Measurements from ENCODE around the gene ZNF683.
"Not testable (repeated sequence)": the region's sequence is repeated elsewhere in the genome, so short reads cannot be mapped to it uniquely, and the experiment has no call there.

Gene ZNF683

DNA sequence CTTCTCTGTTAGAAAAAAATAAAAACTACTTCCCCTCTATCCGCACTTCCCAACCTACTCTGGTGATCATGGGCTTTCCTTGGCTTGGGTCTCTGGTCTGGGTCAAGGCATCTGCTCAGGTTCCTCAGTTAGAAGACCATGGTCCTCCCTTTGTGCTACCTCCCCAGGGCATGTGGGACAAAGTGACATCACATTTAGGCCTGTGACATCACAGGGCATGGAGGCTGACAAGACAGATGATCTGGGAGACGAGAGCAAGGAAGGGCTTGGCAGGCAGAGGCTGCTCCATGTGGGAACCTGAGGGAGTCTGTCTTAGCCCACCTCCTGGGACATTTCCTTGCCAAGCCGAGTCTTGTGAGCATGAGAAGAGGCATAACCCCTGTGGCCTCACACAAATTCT is at the start of gene ZNF683:
Gene ZNF683 (minus strand): TSS at position 140 of the 400 bp plus-strand sequence. CDS start 4,179 bp downstream, outside the sequence.
- H3K27me3 Mint-ChIP-seq, H3K9me3 Mint-ChIP-seq, H3K36me3 Mint-ChIP-seq: not testable (repeated sequence)
- H3K4me3 Mint-ChIP-seq, result peak within 1 kb of the TSS; percentile 75
- H3K27ac Mint-ChIP-seq, result peak within 1 kb of the TSS; percentile 89
- H3K4me1 Mint-ChIP-seq, result peaks cover 78% of the 10 kb centered on the region

DNA sequence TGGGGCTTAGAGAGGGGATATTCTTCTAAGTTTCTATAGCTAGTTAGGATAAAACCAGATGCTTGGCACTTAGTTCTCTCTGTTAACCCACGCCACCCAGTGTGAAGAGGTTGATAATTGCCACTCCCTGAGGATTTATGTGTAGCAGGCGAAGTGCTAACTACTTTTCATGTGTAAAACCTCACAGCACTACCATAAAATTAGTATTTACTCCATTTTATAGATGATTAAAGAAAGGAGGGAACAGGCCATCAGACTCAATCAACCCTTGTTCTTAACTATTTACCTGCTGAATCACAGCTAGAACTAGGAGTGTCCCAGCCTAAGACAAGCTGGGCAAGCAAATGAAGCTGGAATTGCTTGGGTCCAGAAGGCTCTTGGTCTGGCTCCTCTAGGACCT is 46.9 kb upstream of the ZNF683 start:
- peaks cover 4% of the 10 kb centered on the region for H3K27me3 Mint-ChIP-seq
- no peaks in the 10 kb centered on the region for H3K4me1 Mint-ChIP-seq
- no peak overlapping the region for H3K4me3 Mint-ChIP-seq
- no peak overlapping the region for H3K27ac Mint-ChIP-seq
- H3K9me3 Mint-ChIP-seq, result no peaks in the 10 kb centered on the region
- H3K36me3 Mint-ChIP-seq, result no peaks in the 10 kb centered on the region

DNA sequence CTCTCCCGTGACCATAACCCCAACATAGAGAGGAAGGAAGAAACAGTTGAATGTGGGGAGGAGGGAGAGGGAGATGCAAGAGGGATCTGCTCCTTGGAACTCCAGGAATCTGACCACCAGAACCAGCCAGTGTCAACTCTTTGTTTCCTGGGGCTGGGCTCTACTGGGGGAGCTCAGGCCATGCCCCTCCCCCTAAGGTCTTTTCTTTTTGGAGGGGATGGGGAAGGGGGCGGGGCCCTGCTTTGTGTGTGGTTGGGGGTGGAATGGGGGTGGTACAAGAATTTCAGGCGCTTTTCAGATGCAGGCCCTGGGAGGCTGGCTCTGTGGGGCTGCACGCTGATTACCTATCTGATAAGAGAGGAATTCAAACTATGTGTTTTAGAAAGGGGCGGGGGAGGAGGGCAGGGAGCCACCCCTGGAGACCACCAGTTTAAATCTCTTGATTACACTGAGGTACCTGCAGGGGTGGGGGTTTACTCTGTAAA is 46.4 kb upstream of the ZNF683 start:
- H3K27ac Mint-ChIP-seq, result no peak overlapping the region
- peaks cover 6% of the 10 kb centered on the region for H3K27me3 Mint-ChIP-seq
- H3K4me3 Mint-ChIP-seq, result no peak overlapping the region
- no peaks in the 10 kb centered on the region for H3K9me3 Mint-ChIP-seq
- no peaks in the 10 kb centered on the region for H3K36me3 Mint-ChIP-seq
- no peaks in the 10 kb centered on the region for H3K4me1 Mint-ChIP-seq

GRCh38 chr1:26417111-26417759 is 44.7 kb upstream of the ZNF683 start:
- Mint-ChIP-seq H3K27me3 (peaks cover 12% of the 10 kb centered on the region), H3K36me3 (no peaks in the 10 kb centered on the region), H3K27ac (no peak overlapping the region), H3K4me3 (no peak overlapping the region), H3K9me3 (no peaks in the 10 kb centered on the region), H3K4me1 (no peaks in the 10 kb centered on the region)

GRCh38 chr1:26413031-26413430 is 40.5 kb upstream of the ZNF683 start:
- no peaks in the 10 kb centered on the region for H3K9me3 Mint-ChIP-seq
- peaks cover 25% of the 10 kb centered on the region for H3K4me1 Mint-ChIP-seq
- H3K36me3 Mint-ChIP-seq, result no peaks in the 10 kb centered on the region
- H3K27me3 Mint-ChIP-seq, result peaks cover 31% of the 10 kb centered on the region
- H3K27ac Mint-ChIP-seq, result no peak overlapping the region
- no peak overlapping the region for H3K4me3 Mint-ChIP-seq

GRCh38 chr1:26412180-26412840 is 39.8 kb upstream of the ZNF683 start:
- peak overlapping the region; percentile 2 for H3K27ac Mint-ChIP-seq
- H3K9me3 Mint-ChIP-seq, result no peaks in the 10 kb centered on the region
- no peaks in the 10 kb centered on the region for H3K36me3 Mint-ChIP-seq
- peaks cover 25% of the 10 kb centered on the region for H3K4me1 Mint-ChIP-seq
- peaks cover 31% of the 10 kb centered on the region for H3K27me3 Mint-ChIP-seq
- no peak overlapping the region for H3K4me3 Mint-ChIP-seq

- Mint-ChIP-seq H3K36me3 (no peaks in the 10 kb centered on the region), H3K27ac (no peak overlapping the region), H3K4me3 (no peak overlapping the region), H3K4me1 (peaks cover 25% of the 10 kb centered on the region), H3K9me3 (no peaks in the 10 kb centered on the region), H3K27me3 (peaks cover 31% of the 10 kb centered on the region)
Measured at GRCh38 chr1:26411624-26412074, 39.1 kb upstream of the ZNF683 start.

GRCh38 chr1:26410706-26411623 is 38.4 kb upstream of the ZNF683 start, which contains the start of gene LIN28A:
Gene LIN28A (plus strand): TSS chr1:26410817. CDS start chr1:26410892, 75 bp downstream.
- Mint-ChIP-seq H3K27ac (peak within 1 kb of the TSS; percentile 30), H3K4me3 (peak within 1 kb of the TSS; percentile 1), H3K9me3 (no peaks in the 10 kb centered on the region), H3K36me3 (no peaks in the 10 kb centered on the region), H3K4me1 (peaks cover 25% of the 10 kb centered on the region), H3K27me3 (peaks cover 31% of the 10 kb centered on the region)

DNA sequence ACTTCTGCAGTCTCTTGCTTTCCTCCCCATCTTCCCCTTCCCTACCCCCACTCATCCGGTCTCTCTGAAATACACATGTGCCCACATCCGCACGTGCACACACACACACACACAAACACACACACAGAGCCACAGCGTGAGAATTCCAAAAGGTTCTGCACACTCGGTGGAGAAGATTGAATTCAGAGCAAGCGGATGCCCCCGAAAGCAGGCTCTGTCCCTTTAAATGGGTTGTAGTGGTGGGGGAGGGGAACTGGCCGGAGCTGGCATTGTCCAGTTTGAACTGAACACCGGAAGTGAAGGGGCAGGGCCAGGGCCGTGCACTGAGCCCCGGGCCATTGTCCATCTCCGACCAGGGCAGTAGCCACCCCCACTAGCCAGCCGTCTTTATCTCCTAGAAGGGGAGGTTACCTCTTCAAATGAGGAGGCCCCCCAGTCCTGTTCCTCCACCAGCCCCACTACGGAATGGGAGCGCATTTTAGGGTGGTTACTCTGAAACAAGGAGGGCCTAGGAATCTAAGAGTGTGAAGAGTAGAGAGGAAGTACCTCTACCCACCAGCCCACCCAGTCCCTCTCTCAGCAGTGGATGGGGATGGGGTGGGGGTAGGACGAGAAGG is 36.7 kb upstream of the ZNF683 start:
- peaks cover 29% of the 10 kb centered on the region for H3K27me3 Mint-ChIP-seq
- H3K4me3 Mint-ChIP-seq, result peak overlapping the region; percentile 60
- peak overlapping the region; percentile 86 for H3K27ac Mint-ChIP-seq

DNA sequence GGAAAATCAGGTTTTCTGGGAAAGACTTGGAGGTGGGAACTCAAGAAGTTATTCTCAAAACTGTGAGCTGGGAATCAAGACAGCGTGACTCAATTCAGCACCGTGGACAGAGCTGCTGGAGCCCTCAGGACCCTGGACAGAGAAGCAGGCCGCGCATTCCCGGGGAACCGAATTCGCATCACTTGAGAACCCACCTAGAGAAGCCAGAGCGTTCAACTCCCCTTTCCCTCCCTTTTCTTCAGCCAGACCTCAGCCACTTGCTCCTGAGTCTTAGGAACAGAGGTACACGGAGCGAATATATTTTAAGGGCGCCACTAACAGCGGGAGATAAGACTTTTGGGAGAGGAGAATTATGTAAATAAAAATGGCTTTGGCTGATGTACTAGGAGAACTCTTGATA is 36.1 kb upstream of the ZNF683 start:
- Mint-ChIP-seq H3K4me3 (peak overlapping the region; percentile 60), H3K27me3 (peaks cover 31% of the 10 kb centered on the region), H3K9me3 (no peaks in the 10 kb centered on the region)

More for the DNA sequence above, 36.7 kb upstream of the ZNF683 start:
- H3K36me3 Mint-ChIP-seq, result no peaks in the 10 kb centered on the region
- peaks cover 25% of the 10 kb centered on the region for H3K4me1 Mint-ChIP-seq
- no peaks in the 10 kb centered on the region for H3K9me3 Mint-ChIP-seq

DNA sequence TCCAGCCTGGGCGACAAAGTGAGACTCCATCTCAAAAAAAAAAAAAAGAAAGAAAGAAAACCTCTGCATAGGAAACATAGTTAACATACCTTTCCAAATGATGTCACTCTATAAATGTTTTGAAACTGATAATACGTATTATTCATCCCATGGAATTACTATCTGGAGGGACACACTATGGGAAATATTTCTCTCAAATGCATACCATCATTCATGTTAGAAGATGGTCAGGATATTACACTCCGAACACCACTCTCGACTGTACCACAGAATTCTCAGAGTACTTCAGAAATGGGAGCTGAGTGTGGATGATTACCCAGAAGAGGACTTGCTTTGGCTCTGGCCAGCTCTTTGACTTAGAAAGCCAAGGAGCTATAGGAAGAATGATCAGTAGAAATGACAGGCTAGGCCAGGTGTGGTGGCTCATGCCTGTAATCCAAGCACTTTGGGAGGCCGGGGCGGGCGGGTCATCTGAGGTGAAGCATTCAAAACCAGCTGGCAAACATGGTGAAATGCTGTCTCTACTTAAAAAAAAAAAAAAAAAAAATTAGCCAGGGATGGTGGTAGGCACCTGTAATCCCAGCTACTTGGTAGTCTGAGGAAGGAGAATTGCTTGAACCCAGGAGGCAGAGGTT is 32.8 kb upstream of the ZNF683 start:
- H3K4me1 Mint-ChIP-seq, result peaks cover 16% of the 10 kb centered on the region
- no peak overlapping the region for H3K4me3 Mint-ChIP-seq
- H3K9me3 Mint-ChIP-seq, result no peaks in the 10 kb centered on the region
- peak overlapping the region; percentile 12 for H3K27ac Mint-ChIP-seq
- H3K27me3 Mint-ChIP-seq, result peaks cover 13% of the 10 kb centered on the region
- no peaks in the 10 kb centered on the region for H3K36me3 Mint-ChIP-seq

More for the DNA sequence above, 36.1 kb upstream of the ZNF683 start:
- peaks cover 25% of the 10 kb centered on the region for H3K4me1 Mint-ChIP-seq
- no peaks in the 10 kb centered on the region for H3K36me3 Mint-ChIP-seq
- no peak overlapping the region for H3K27ac Mint-ChIP-seq

DNA sequence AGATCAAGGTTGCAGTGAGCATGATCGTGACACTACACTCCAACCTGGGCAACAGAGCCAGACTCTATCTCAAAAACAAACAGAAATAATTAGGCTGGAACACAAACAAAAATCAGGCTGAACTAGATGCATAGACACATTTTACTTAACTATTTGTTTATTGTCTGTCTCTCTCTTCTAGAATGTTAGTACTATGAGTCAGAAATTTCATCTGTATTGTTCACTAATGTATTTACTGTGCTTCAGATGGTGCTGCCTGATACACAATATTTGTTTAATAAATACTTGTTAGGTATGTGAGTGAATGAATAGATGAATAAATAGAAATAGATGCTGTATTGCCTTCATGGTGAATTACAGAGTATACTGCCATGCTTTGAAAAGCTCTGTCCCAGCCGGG is 32.1 kb upstream of the ZNF683 start:
- H3K9me3 Mint-ChIP-seq, result no peaks in the 10 kb centered on the region
- H3K4me3 Mint-ChIP-seq, result no peak overlapping the region
- no peaks in the 10 kb centered on the region for H3K36me3 Mint-ChIP-seq
- H3K27ac Mint-ChIP-seq, result no peak overlapping the region
- H3K27me3 Mint-ChIP-seq, result peaks cover 11% of the 10 kb centered on the region
- peaks cover 13% of the 10 kb centered on the region for H3K4me1 Mint-ChIP-seq

DNA sequence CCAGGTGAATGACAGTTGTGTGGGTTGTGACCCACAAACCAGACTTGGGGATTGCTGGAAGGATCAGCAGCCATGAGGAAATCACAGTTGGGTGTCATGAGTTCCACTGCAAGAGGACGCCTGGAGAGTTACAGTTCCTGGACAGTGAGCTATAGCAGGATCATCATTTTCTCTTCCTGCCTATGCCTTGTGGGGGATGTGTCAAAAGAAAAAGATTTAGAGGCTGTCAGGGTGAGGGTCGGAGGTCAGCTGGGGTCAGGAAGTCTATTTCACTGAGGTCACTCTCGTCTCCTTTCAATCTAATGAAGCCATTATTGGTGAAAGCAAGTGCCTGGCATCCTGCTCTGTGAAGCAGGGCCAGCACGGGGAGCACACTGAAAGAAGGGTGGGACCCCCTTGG is 31.1 kb upstream of the ZNF683 start:
- Mint-ChIP-seq H3K4me3 (no peak overlapping the region), H3K27ac (no peak overlapping the region), H3K27me3 (peaks cover 6% of the 10 kb centered on the region), H3K9me3 (no peaks in the 10 kb centered on the region), H3K36me3 (no peaks in the 10 kb centered on the region), H3K4me1 (peaks cover 3% of the 10 kb centered on the region)

GRCh38 chr1:26401891-26402290 is 29.3 kb upstream of the ZNF683 start:
- Mint-ChIP-seq H3K27ac (no peak overlapping the region), H3K4me1 (no peaks in the 10 kb centered on the region), H3K27me3 (peaks cover 5% of the 10 kb centered on the region), H3K4me3 (no peak overlapping the region), H3K36me3 (no peaks in the 10 kb centered on the region), H3K9me3 (no peaks in the 10 kb centered on the region)

GRCh38 chr1:26399034-26399433 is 26.5 kb upstream of the ZNF683 start:
- Mint-ChIP-seq H3K36me3 (no peaks in the 10 kb centered on the region), H3K4me3 (no peak overlapping the region), H3K27me3 (peaks cover 3% of the 10 kb centered on the region), H3K9me3 (no peaks in the 10 kb centered on the region), H3K4me1 (peaks cover 3% of the 10 kb centered on the region), H3K27ac (no peak overlapping the region)

Data from activated naive CD4-positive, alpha-beta T cell treated with anti-CD3 and anti-CD28 coated beads, Interleukin-2, amount 50 U/mL, for 24 hours (primary cell).